Fibroblast of lung (primary cell): ENCODE measurements around the gene CALM1. TPM values are rescaled to one million over a fixed set of nuclear protein-coding genes. Genes with fewer than 3 reads are reported as not detected.

Source experiments
- DNase-seq, 2 donors: peaks; one replicate each; pipeline versions ENCODE4 v3.0.0 to v3.0.0-alpha.2; 2010; ENCODE audit warnings: low read depth in 2 of 2
- H2AFZ ChIP-seq: 2 replicates; pipeline ENCODE4 v1.5.1; 2012; ENCODE audit warnings: low read length, control low read depth, inconsistent platforms
- H3K27ac ChIP-seq: 2 replicates; pipeline ENCODE4 v1.5.1; 2011; ENCODE audit warnings: low read length, control low read depth; ENCODE audit not compliant: insufficient read depth
- H3K27me3 ChIP-seq: 2 replicates; pipeline ENCODE4 v1.5.1; 2011; ENCODE audit warnings: mild to moderate bottlenecking, low read length; ENCODE audit not compliant: control insufficient read depth, insufficient read depth
- H3K36me3 ChIP-seq: 2 replicates; pipeline ENCODE4 v1.5.1; 2011; ENCODE audit warnings: low read length; ENCODE audit not compliant: control insufficient read depth, insufficient read depth
- H3K4me1 ChIP-seq: 2 replicates; pipeline ENCODE4 v1.5.1; 2011; ENCODE audit warnings: low read length; ENCODE audit not compliant: control insufficient read depth, insufficient read depth; ENCODE audit errors: extremely low read depth
- H3K4me2 ChIP-seq: 2 replicates; pipeline ENCODE4 v1.5.1; 2011; ENCODE audit warnings: low read length, control low read depth; ENCODE audit not compliant: insufficient read depth; ENCODE audit errors: extremely low read depth
- H3K4me3 ChIP-seq, 4 experiments: fragments of 200-600 bp in 1 of 4; sonication (generic) in 1 of 4; replicated peaks in 1 of 4; 2 replicates each; pipeline ENCODE4 v1.5.1; 2011 to 2016; ENCODE audit warnings: low read length in 4 of 4, low read depth in 3 of 4, mild to moderate bottlenecking in 3 of 4, control low read depth in 2 of 4, inconsistent platforms in 1 of 4, mixed read lengths in 1 of 4; ENCODE audit not compliant: insufficient read depth in 1 of 4; ENCODE audit errors: control extremely low read depth in 1 of 4
- H3K79me2 ChIP-seq: 2 replicates; pipeline ENCODE4 v1.5.1; 2012; ENCODE audit warnings: mild to moderate bottlenecking, low read length, inconsistent platforms; ENCODE audit not compliant: control insufficient read depth, insufficient read depth
- H3K9ac ChIP-seq: 2 replicates; pipeline ENCODE4 v1.5.1; 2011; ENCODE audit warnings: mild to moderate bottlenecking, low read length, control low read depth; ENCODE audit not compliant: insufficient read depth
- H3K9me3 ChIP-seq: 2 replicates; pipeline ENCODE4 v1.5.1; 2012; ENCODE audit warnings: low read depth, low read length; ENCODE audit not compliant: control insufficient read depth, insufficient read depth
- H4K20me1 ChIP-seq: 2 replicates; pipeline ENCODE4 v1.5.1; 2011; ENCODE audit warnings: low read length; ENCODE audit not compliant: control insufficient read depth, insufficient read depth; ENCODE audit errors: extremely low read depth
- CTCF ChIP-seq, 2 donors: IDR thresholded peaks in 1 of 2; conservative IDR thresholded peaks in 1 of 2; 1 replicate in 1 of 2; 2 replicates in 1 of 2; pipeline ENCODE4 v1.5.1; 2011 to 2012; ENCODE audit warnings: low read length in 2 of 2, control low read depth in 1 of 2, inconsistent platforms in 1 of 2, low read depth in 1 of 2, mild to moderate bottlenecking in 1 of 2
- EZH2 ChIP-seq: IDR thresholded peaks from 2 replicates; pipeline ENCODE4 v1.5.1; 2012; ENCODE audit warnings: low read length, control low read depth, mild to moderate bottlenecking; ENCODE audit errors: missing control alignments
- polyA plus RNA-seq, 2 donors: library from polyadenylated mRNA; depleted of rRNA in 1 of 2; stranded (reverse) in 1 of 2; unstranded in 1 of 2; fragments of >200 nt; gene quantifications; 2 replicates each; pipeline ENCODE4 v1.2.1, GENCODE V29; 2011 to 2012; ENCODE audit warnings: missing spikeins in 1 of 2
- total RNA-seq: library from RNA; depleted of rRNA; stranded (reverse); fragments of >200 nt; gene quantifications from 2 replicates; pipeline ENCODE4 v1.2.1, GENCODE V29; 2014

CALM1 gene
- total and polyA plus RNA-seq, 2 donors (not counting 1 experiment from before 2014, with no cell fraction given), result 620 to 632 TPM

- no peaks in the 10 kb centered on the region for H3K9me3 ChIP-seq
- DNase-seq, result peak in 1 of 2 donors; percentile 31
- no peak for TF ChIP-seq EZH2
- no peak for TF ChIP-seq CTCF (conservative IDR thresholded peaks at IDR 0.05 in 1 of 2, IDR thresholded peaks at IDR 0.05 in 1 of 2; ENCODE audit: low read depth in 1 of 2, low read length in 2 of 2)
- H3K79me2 ChIP-seq, result no peaks in the 10 kb centered on the region
- peaks cover 14% of the 10 kb centered on the region for H3K4me1 ChIP-seq
- H3K36me3 ChIP-seq, result no peaks in the 10 kb centered on the region
- H3K4me2 ChIP-seq, result peak overlapping the region; percentile 96
- no peak overlapping the region for H3K27ac ChIP-seq
- H3K4me3 ChIP-seq, result no peak overlapping the region
- H3K9ac ChIP-seq, result no peak overlapping the region
- no peaks in the 10 kb centered on the region for H3K27me3 ChIP-seq
- H2AFZ ChIP-seq, result no peak overlapping the region
- H4K20me1 ChIP-seq, result no peaks in the 10 kb centered on the region
Measured at GRCh38 chr14:90381011-90381786, 15.6 kb upstream of the CALM1 start.

GRCh38 chr14:90381999-90382451 is 14.8 kb upstream of the CALM1 start:
- Histone ChIP-seq H3K4me2 (peak overlapping the region; percentile 96), H3K9me3 (no peaks in the 10 kb centered on the region), H3K4me1 (peaks cover 14% of the 10 kb centered on the region), H3K79me2 (no peaks in the 10 kb centered on the region), H2AFZ (peak overlapping the region; percentile 68), H3K4me3 (peak overlapping the region; percentile 66 to 91 (median 86)), H3K27ac (peak overlapping the region; percentile 100), H3K36me3 (no peaks in the 10 kb centered on the region), H3K9ac (peak overlapping the region; percentile 96), H4K20me1 (no peaks in the 10 kb centered on the region), H3K27me3 (no peaks in the 10 kb centered on the region)
- no peak for DNase-seq
- TF ChIP-seq EZH2, result no peak
- TF ChIP-seq CTCF (conservative IDR thresholded peaks at IDR 0.05 in 1 of 2, IDR thresholded peaks at IDR 0.05 in 1 of 2; ENCODE audit: low read depth in 1 of 2, low read length in 2 of 2), result no peak

GRCh38 chr14:90382491-90383125 is 14.2 kb upstream of the CALM1 start:
- no peaks in the 10 kb centered on the region for H4K20me1 ChIP-seq
- no peaks in the 10 kb centered on the region for H3K79me2 ChIP-seq
- peak overlapping the region; percentile 96 for H3K9ac ChIP-seq
- peak; percentile 78 to 86 for DNase-seq
- H3K4me3 ChIP-seq, result peak overlapping the region; percentile 66 to 91 (median 86)
- H3K4me1 ChIP-seq, result peaks cover 14% of the 10 kb centered on the region
- TF ChIP-seq CTCF (conservative IDR thresholded peaks at IDR 0.05 in 1 of 2, IDR thresholded peaks at IDR 0.05 in 1 of 2; ENCODE audit: low read depth in 1 of 2, low read length in 2 of 2), result no peak
- no peak for TF ChIP-seq EZH2
- no peaks in the 10 kb centered on the region for H3K36me3 ChIP-seq
- peak overlapping the region; percentile 100 for H3K27ac ChIP-seq
- no peaks in the 10 kb centered on the region for H3K27me3 ChIP-seq
- peak overlapping the region; percentile 68 for H2AFZ ChIP-seq
- H3K9me3 ChIP-seq, result no peaks in the 10 kb centered on the region
- peak overlapping the region; percentile 96 for H3K4me2 ChIP-seq
